Neural crest cell (in vitro differentiated cells): ENCODE measurements around the gene SLC5A8. TPM values are rescaled to one million over a fixed set of nuclear protein-coding genes. Genes with fewer than 3 reads are reported as not detected.

Experiments
- DNase-seq: peaks from one replicate; pipeline ENCODE4 v3.0.0; 2021; ENCODE audit warnings: low read depth, mixed read lengths, low spot score
- H3K27ac Mint-ChIP-seq: one replicate; pipeline ENCODE4 v1.8.0; 2021; ENCODE audit warnings: mild to moderate bottlenecking, mixed read lengths; ENCODE audit not compliant: unreplicated experiment
- H3K27me3 Mint-ChIP-seq: 2 replicates; pipeline ENCODE4 v1.8.0; 2021; ENCODE audit warnings: low read depth, mild to moderate bottlenecking, mixed read lengths
- H3K36me3 Mint-ChIP-seq: 2 replicates; pipeline ENCODE4 v1.8.0; 2021; ENCODE audit warnings: low read depth, mild to moderate bottlenecking, mixed read lengths
- H3K4me1 Mint-ChIP-seq: 2 replicates; pipeline ENCODE4 v1.8.0; 2021; ENCODE audit warnings: mixed read lengths
- H3K4me3 Mint-ChIP-seq: one replicate; pipeline ENCODE4 v1.8.0; 2021; ENCODE audit warnings: mild to moderate bottlenecking, mixed read lengths
- H3K9me3 Mint-ChIP-seq: 2 replicates; pipeline ENCODE4 v1.8.0; 2021; ENCODE audit warnings: mixed read lengths
- total RNA-seq: library from RNA; stranded (reverse); gene quantifications from 2 replicates; pipeline ENCODE4 v1.2.1, GENCODE V29; 2021
- TF ChIP-seq, protein P1 (sequence below): fragments of 200-600 bp; sonication (generic); conservative IDR thresholded peaks from 2 replicates; pipeline ENCODE4 v1.5.0; 2021; ENCODE audit warnings: antibody characterized with exemption, mild to moderate bottlenecking

SLC5A8 gene
- total RNA-seq, 1 donor from 2014 or later = not detected

DNA sequence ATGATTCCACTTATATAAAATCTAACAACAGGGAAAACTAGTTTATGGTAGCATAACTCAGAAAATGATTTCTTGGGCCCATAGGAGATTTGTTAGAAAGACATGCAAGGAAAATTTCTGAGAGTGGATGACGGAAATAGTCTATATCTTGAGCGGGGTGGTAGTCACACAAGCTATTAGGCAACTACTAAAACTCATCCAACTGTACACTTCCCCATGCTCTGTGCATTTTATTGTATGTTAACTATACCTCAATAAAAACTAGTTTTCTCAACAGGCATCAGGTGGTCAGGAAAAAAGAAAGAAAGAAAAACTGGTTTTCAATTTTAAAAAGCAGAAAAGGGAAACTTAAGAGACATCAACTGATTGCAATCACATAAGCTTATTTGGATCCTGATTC is 9.9 kb downstream of the SLC5A8 start:
- Mint-ChIP-seq H3K36me3 (no peaks in the 10 kb centered on the region), H3K27ac (no peak overlapping the region), H3K4me3 (no peak overlapping the region), H3K27me3 (peaks cover 7% of the 10 kb centered on the region), H3K4me1 (peaks cover 5% of the 10 kb centered on the region), H3K9me3 (no peaks in the 10 kb centered on the region)
- TF ChIP-seq, protein P1, sequence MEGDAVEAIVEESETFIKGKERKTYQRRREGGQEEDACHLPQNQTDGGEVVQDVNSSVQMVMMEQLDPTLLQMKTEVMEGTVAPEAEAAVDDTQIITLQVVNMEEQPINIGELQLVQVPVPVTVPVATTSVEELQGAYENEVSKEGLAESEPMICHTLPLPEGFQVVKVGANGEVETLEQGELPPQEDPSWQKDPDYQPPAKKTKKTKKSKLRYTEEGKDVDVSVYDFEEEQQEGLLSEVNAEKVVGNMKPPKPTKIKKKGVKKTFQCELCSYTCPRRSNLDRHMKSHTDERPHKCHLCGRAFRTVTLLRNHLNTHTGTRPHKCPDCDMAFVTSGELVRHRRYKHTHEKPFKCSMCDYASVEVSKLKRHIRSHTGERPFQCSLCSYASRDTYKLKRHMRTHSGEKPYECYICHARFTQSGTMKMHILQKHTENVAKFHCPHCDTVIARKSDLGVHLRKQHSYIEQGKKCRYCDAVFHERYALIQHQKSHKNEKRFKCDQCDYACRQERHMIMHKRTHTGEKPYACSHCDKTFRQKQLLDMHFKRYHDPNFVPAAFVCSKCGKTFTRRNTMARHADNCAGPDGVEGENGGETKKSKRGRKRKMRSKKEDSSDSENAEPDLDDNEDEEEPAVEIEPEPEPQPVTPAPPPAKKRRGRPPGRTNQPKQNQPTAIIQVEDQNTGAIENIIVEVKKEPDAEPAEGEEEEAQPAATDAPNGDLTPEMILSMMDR = no peak
- no peak for DNase-seq

DNA sequence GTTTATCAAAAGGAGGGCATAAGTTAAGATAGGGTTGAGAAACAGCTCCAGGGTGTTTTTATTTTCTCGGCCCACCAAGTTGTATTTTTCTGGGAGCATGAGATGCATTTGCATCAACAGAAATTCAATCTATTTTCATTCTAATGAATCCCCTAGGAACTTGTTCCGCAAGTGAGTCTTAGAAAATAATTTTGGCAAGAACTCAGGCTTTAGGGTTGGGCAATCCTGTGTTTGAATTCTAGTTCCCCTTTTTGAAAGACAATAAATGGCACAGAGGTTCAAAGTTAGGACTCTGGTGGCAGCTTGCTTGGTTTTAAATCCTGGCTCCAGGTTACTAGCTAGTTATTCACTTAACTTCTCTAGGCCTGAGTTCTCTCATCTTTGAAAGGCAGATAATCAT is 23.7 kb downstream of the SLC5A8 start:
- no peak for DNase-seq
- no peaks in the 10 kb centered on the region for H3K27me3 Mint-ChIP-seq
- no peaks in the 10 kb centered on the region for H3K36me3 Mint-ChIP-seq
- no peaks in the 10 kb centered on the region for H3K9me3 Mint-ChIP-seq
- TF ChIP-seq, protein P1 = no peak
- H3K27ac Mint-ChIP-seq = no peak overlapping the region
- H3K4me3 Mint-ChIP-seq = no peak overlapping the region
- no peaks in the 10 kb centered on the region for H3K4me1 Mint-ChIP-seq

DNA sequence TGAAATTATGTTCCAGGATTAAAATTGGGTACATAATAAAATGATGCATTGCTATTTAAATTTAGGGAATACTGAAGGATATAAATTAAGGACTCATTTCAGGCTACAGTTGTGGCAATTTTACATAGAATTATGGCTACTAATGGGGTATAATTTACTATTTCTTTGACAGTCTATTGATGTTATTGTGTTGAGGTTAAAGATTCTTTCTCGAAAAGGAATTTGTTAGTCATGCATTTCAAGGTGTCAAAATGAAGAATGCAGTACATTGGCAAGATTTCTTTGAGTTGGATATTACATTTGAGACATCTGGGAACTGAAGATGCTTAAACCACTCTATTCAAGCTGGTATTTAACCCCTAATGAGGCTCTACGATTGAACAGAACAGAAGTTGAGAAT is 28.3 kb downstream of the SLC5A8 start:
- no peaks in the 10 kb centered on the region for H3K9me3 Mint-ChIP-seq
- peaks cover 22% of the 10 kb centered on the region for H3K27me3 Mint-ChIP-seq
- H3K27ac Mint-ChIP-seq = no peak overlapping the region
- H3K36me3 Mint-ChIP-seq = no peaks in the 10 kb centered on the region
- TF ChIP-seq, protein P1 = no peak
- no peaks in the 10 kb centered on the region for H3K4me1 Mint-ChIP-seq
- no peak overlapping the region for H3K4me3 Mint-ChIP-seq
- no peak for DNase-seq

DNA sequence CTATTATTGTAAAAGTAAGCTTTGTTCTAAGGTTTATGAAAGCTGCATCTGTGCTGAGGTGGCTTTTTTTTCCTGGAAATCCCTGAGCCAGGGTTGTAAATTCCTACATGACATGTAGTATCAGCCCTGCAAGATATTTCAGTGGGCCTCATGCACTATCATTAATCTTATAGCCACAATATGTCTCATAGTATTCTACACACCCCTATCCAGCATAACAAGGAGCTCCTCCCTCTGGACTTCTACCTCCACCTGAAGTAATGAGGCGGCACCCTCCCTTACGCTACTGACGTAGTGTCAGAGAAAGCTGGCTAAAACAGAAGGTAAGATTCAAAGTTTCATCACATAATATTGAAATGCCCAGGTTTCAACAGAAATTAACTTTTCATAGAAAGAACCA is 35.5 kb downstream of the SLC5A8 start:
- Mint-ChIP-seq H3K36me3 (no peaks in the 10 kb centered on the region), H3K27ac (no peak overlapping the region), H3K9me3 (peaks cover 2% of the 10 kb centered on the region), H3K27me3 (peaks cover 38% of the 10 kb centered on the region), H3K4me1 (no peaks in the 10 kb centered on the region), H3K4me3 (no peak overlapping the region)
- TF ChIP-seq, protein P1 = no peak
- DNase-seq = no peak

DNA sequence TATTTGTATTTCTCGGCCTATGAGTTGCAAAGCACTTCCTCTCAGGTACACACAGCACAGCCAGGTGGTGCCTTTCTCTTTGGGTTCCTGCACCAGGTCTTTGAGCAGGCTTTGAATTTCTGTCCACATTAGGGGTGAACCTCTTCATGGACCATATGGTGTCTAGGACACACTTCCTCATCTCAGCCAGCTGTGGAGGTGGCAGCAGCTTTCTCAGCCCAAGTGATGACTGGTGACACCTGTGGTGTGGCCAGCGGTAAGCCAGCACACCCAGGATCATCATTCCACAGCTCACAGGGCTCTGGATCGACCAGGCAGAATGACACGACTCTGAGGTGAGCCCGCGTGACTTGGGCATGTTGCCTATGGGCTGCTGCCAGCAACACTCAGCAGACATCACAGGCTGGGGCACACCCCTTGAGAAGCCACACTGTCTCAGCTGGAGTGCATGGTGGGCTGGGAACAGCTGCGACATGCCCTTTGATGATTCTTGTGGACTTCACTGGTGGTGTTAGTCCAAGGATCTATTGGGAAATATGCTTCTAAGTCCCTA is 36.8 kb downstream of the SLC5A8 start:
- TF ChIP-seq, protein P1 = no peak
- H3K9me3 Mint-ChIP-seq = peaks cover 2% of the 10 kb centered on the region

DNA sequence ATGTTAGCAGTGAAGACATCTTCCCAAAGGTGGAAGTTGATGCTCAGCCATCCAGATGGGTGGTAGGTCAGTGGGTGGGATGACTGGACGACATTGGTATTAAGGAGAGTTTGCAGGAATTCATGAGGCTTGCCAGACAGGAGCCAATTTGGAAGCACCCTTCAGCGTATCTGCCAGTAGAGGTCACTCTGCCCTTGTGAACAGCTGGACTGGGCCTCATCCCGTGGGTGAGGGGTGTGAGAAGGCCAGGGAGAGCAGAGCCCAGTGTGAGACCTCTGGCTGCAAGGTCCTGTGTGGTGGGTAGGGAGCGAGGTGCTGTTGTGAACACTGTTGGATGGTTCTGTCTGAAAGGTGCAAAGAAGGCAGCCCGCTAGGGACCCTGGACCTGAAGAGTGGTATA is 37.7 kb downstream of the SLC5A8 start:
- H3K27ac Mint-ChIP-seq = no peak overlapping the region
- H3K4me1 Mint-ChIP-seq = no peaks in the 10 kb centered on the region
- TF ChIP-seq, protein P1 = peak; percentile 25
- DNase-seq = no peak
- no peaks in the 10 kb centered on the region for H3K36me3 Mint-ChIP-seq
- peaks cover 2% of the 10 kb centered on the region for H3K9me3 Mint-ChIP-seq
- H3K27me3 Mint-ChIP-seq = peaks cover 19% of the 10 kb centered on the region
- H3K4me3 Mint-ChIP-seq = no peak overlapping the region

More for the DNA sequence above, 36.8 kb downstream of the SLC5A8 start:
- Mint-ChIP-seq H3K36me3 (no peaks in the 10 kb centered on the region), H3K4me1 (no peaks in the 10 kb centered on the region), H3K27me3 (peaks cover 27% of the 10 kb centered on the region), H3K4me3 (no peak overlapping the region), H3K27ac (peak overlapping the region; percentile 63)
- no peak for DNase-seq
